Daoy (cell line): Measurements from ENCODE around the gene PDE6G. TPM values are rescaled to one million over a fixed set of nuclear protein-coding genes. Genes with fewer than 3 reads are reported as not detected.

Experiments used
- DNase-seq: peaks from one replicate; pipeline ENCODE4 v3.0.0-alpha.2; 2015; ENCODE audit warnings: low read depth
- total RNA-seq: library from RNA; depleted of rRNA; stranded (reverse); fragments of >200 nt; shearing (Covaris generic); gene quantifications from 2 replicates; pipeline ENCODE4 v1.2.3, GENCODE V29; 2014; rRNA removed

The PDE6G gene
- total RNA-seq, result 2.5 TPM in 1 of 2 replicates, not detected in the other

- no peak for DNase-seq
Observed at GRCh38 chr17:81656118-81656743, at the start of gene PDE6G. Gene PDE6G, minus strand, starts transcription at chr17:81656542. Its CDS starts 3,237 bp downstream, at chr17:81653305.

DNA sequence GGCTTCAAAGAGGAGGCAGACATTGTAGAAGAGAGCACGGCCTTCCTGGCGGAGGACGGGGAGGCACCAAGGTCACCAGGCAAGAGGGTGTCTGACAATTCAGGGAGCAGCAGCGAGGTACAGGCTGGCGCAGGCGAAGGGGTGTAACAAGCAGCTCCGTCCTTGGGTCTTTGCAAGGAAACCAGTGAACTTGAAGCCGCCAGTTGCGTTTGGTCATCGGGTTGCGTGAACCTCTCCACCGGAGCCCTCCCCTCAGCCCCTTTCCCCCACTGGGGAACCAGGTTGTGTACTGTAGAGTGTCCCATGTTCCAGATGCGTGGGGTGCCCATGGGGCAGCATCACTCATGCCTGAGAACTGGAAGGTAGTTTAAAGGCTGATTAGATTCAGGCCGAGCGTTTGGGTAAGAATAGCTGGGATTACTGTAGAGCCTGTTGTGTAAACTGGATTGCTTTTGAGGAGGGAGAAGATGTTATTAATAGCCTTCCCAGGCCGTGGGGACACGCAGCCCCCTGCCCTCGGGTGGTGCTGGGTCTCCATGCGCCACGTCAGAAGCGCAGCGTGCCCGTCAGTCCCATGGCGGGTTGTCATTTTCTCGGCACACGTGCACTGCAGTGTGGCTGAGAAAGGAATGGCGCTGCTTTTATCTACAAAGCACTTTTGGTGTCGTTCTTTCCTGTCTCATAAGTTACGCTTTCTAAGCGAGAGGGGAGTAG is 49.3 kb upstream of the PDE6G start:
- DNase-seq, result no peak

- no peak for DNase-seq
Observed at GRCh38 chr17:81703747-81704654, 47.7 kb upstream of the PDE6G start.

DNA sequence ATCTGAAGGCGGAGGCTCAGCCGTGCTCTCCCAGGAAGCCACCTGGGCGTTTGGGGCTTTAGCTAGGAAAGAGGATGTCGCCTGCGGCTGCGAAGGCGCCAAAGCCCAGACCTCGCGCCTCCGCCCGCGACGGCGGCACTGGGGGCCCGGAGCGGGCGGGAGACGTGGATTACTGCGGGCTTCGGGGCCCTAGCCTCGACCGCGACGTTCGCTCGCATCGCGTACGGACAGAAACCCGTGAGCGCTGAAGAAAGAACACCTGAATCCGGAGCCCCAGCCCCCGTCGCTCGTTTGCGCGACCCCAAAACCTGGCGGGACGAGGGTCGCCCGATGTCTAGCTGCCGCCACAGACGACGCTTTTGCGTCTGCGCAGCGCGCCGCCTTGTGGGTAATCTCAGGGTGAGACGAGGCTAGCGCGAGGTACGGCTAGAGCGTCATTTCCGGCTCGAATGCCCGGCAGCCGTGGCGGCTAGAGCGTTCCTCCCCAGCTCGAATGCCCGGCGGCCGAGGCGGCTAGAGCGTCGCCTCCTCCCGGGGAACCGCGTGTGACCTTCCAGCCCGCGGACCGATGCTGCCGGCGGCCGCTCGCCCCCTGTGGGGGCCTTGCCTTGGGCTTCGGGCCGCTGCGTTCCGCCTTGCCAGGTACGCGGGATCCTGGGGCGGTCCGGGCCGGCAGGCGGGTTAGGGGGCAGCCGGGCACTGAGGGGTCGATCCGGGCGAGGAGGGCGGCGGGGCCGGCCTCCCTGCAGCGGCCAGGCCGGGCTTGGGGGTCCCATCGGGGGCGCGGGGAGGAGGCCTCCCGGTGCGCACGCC is 46.8 kb upstream of the PDE6G start, which contains the start of gene MRPL12:
Gene MRPL12 (plus strand): TSS at position 434 of the 813 bp plus-strand sequence. CDS start 135 bp downstream, at position 569.
- peak; percentile 97 for DNase-seq

DNA sequence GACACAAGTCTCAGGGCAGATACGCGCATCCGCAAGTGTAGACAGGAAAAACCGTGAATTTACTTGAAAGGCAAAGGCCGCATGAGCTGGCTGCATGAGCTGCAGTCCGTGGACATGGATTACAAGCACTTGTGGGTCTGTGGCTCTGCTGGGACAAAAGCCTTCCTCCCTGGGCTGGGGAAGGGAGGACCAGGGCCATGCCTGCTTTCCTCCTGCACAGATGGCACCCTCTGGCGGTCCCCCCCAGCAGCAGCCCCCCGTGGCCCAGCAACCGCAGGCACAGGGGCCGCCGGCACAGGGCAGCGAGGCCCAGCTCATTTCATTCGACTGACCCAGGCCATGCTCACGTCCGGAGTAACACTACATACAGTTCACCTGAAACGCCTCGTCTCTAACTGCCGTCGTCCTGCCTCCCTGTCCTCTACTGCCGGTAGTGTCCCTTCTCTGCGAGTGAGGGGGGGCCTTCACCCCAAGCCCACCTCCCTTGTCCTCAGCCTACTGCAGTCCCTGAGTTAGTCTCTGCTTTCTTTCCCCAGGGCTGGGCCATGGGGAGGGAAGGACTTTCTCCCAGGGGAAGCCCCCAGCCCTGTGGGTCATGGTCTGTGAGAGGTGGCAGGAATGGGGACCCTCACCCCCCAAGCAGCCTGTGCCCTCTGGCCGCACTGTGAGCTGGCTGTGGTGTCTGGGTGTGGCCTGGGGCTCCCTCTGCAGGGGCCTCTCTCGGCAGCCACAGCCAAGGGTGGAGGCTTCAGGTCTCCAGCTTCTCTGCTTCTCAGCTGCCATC is 45.1 kb upstream of the PDE6G start:
- DNase-seq, result peak; percentile 42

DNA sequence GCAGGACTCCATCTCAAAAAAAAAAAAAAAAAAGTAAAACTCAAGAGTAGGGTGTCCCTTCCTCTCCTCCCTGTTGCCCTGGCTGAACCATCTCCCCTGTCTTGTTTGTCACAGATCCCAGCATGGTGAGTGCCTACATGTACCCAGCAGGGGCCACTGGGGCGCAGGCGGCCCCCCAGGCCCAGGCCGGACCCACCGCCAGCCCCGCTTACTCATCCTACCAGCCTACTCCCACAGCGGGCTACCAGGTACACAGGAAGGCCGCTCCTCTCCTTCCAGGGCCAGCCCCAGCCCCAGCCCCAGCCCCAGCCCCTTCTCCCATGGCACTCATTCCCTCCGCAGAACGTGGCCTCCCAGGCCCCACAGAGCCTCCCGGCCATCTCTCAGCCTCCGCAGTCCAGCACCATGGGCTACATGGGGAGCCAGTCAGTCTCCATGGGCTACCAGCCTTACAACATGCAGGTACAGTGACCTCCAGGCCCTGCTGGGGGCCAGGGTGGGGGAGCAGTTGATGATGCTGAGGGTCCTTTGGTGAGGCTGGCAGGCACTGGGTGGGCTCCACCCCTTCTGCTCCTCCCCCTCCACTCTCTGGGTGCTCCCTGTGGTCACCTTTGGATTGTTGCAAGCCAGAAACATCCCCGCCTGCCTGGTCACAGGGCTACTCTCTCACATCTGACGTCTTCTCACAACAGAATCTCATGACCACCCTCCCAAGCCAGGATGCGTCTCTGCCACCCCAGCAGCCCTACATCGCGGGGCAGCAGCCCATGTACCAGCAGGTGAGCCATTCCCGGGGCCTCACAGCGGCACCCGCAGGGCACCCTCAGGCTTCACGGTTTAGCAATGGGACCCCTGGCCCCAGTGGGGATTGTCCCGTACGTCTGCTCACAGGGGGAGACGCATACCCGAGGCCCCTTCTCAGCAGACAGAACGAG is 44.3 kb upstream of the PDE6G start:
- no peak for DNase-seq

- no peak for DNase-seq
Observed at GRCh38 chr17:81697261-81698044, 41.1 kb upstream of the PDE6G start.

GRCh38 chr17:81696218-81696941 is 40.0 kb upstream of the PDE6G start:
- DNase-seq, result no peak

DNA sequence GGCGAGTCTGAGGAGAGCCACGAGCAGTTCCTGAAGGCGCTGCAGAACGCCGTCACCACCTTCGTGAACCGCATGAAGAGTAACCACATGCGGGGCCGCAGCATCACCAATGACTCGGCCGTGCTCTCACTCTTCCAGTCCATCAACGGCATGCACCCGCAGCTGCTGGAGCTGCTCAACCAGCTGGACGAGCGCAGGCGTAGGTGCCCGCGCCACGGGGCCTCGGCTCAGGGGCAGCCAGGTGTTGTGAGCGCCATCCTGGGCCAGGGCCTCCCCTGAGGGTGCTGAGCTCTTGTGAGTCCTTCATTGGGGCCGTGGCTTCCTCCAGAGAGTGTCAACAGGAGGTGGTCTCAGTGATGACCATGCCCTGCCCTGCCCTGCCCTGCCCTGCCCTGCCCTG is 39.5 kb upstream of the PDE6G start:
- DNase-seq, result no peak

DNA sequence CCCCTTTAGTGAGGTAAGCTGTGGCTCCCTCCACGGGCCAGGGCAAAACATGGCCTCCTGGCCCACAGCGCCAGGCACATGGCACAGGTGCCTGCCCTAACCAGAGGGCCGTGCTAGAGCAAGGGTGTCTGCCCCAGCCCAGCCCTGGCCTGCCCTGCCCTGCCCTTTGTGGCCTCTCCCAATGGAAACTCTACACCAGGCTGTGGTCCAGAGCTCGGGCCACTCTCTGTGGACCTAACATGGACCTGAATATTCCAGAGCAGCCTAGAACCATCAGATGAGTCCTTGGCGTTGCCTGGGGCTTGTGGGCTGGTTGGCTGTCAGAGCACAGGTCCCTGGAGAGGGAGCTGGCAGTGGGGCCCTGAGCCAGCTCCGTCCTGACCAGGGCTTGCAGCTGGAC is 38.9 kb upstream of the PDE6G start:
- no peak for DNase-seq

DNA sequence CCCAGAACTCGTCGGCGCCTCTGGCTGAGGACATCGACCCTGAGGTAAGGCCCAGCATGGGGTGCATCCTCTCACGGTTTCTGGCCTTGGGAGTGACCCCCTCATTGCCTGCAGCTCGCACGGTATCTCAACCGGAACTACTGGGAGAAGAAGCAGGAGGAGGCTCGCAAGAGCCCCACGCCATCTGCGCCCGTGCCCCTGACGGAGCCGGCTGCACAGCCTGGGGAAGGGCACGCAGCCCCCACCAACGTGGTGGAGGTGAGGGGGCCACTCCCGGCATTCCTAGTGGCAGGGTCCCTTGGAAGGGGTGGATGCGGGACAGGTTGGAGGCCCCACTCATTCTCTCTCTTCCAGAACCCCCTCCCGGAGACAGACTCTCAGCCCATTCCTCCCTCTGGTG is 38.5 kb upstream of the PDE6G start:
- DNase-seq, result no peak

DNA sequence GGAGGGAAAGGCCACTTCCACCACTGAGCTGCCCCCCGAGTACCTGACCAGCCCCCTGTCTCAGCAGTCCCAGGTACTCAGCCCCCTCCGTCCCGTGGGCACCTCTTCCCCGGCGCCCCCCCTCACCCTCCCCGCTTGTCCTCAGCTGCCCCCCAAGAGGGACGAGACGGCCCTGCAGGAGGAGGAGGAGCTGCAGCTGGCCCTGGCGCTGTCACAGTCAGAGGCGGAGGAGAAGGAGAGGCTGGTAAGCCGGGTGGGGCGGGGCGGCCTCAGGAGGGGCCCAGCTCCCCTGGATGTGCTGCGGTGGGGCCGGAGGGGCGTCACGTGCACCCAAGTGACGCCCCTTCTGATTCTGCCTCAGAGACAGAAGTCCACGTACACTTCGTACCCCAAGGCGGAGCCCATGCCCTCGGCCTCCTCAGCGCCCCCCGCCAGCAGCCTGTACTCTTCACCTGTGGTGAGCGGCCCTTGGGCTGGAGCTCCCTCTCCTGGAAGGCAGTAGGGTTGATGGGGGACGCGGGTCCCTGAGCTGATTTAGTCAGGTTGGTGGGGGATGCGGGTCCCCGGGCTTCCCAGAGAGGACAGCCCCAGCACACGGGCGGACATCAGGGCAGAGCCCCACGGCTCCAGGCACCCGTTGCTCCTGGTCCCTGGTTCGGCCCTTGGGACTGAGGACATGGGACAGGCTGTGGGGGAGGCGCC is 37.3 kb upstream of the PDE6G start:
- DNase-seq, result no peak

DNA sequence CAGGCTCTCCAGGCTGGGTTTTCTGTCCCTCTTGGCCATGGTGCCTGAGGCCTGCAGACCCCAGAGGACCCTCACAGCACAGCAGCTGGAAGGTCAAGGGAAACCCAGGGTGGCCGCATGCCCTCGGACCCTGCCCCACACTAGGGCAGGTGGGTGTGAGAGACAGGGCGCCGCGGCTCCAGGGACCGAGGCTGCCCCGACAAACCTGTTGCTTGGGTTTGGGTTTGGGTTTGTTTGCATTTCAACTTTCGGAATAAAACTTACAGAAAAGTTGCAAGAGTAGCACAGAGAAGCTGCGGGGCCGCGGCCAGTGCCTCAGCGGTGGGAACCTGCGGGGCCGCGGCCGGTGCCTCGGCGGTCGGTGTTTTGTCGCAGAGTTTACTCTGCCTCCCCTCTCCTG is 35.3 kb upstream of the PDE6G start:
- DNase-seq, result no peak

DNA sequence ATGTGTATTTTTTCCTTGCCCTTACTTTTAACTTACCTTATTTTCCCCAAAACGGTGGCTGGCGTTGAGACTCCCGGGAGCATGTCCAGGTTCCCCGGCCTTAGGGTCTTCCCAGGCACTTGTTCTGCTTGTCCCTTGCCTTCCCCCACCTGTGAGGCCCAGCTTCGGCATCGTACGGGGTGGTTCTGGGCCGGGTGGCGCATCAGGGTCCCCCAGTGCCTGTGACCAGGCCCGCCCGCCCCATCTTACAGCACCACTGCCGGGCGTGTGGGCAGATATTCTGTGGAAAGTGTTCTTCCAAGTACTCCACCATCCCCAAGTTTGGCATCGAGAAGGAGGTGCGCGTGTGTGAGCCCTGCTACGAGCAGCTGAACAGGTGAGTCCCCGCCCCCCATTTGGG is 34.9 kb upstream of the PDE6G start:
- no peak for DNase-seq

- DNase-seq, result no peak
Observed at GRCh38 chr17:81690549-81690948, 34.2 kb upstream of the PDE6G start.

DNA sequence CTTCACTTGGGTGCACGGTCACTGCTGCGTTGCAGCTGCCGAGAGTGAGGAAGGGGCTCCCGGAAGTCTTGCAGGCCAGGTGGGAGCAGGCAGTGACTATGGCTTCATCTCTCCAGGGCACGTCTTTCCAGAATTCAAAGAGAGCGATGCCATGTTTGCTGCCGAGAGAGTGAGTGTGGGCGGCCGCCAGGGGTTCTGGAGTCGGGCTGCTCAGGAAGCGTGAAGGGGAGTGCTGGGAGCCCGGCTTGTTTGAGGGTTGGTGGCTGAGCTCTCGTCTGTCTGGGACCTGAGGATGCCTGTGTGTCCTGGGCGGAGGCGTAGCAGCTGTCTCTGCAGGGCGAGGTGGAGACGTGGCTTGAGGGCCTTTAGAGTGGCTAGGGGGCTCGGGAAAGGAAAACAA is 33.7 kb upstream of the PDE6G start:
- DNase-seq, result no peak

GRCh38 chr17:81688616-81689015 is 32.3 kb upstream of the PDE6G start:
- DNase-seq, result no peak
